Tibial artery (tissue), 4 donors: Measurements from ENCODE around the gene UBAC2.

Experiments used
- DNase-seq, 2 donors: peaks; one replicate each; pipeline ENCODE4 v3.0.0-alpha.2; 2019
- H3K27ac ChIP-seq, 2 donors: fragments of 200-600 bp; sonication (generic) in 1 of 2; 1 replicate in 1 of 2; 2 replicates in 1 of 2; pipeline ENCODE4 v1.5.1; 2018 to 2019; ENCODE audit warnings: mild to moderate bottlenecking in 1 of 2
- H3K27me3 ChIP-seq, 2 donors: fragments of 200-600 bp; sonication (generic) in 1 of 2; one replicate each; pipeline versions ENCODE4 v1.5.1 to v1.6.0; 2016 to 2019
- H3K36me3 ChIP-seq, 3 donors: fragments of 200-600 bp; sonication (generic) in 2 of 3; one replicate each; pipeline ENCODE4 v1.5.1; 2016 to 2019; ENCODE audit warnings: mild to moderate bottlenecking in 2 of 3
- H3K4me1 ChIP-seq, 4 donors: fragments of 200-600 bp; sonication (generic) in 2 of 4; 1 replicate in 3 of 4; 2 replicates in 1 of 4; pipeline ENCODE4 v1.5.1; 2016 to 2019
- H3K4me3 ChIP-seq, 2 donors: fragments of 200-600 bp; sonication (generic) in 1 of 2; 1 replicate in 1 of 2; 2 replicates in 1 of 2; pipeline ENCODE4 v1.5.1; 2018 to 2019; ENCODE audit warnings: mild to moderate bottlenecking in 2 of 2
- H3K9me3 ChIP-seq, 3 donors: fragments of 200-600 bp; sonication (generic) in 1 of 3; one replicate each; pipeline ENCODE4 v1.5.1; 2016 to 2019
- intact Hi-C: fragments of 100-400 bp; cut with DNase I; formaldehyde crosslinking; loops from one replicate; pipeline ENCODE4 v1.15.0; 2023; ENCODE audit warnings: low total_unique reads
- TF ChIP-seq, protein P1 (sequence below), 2 experiments: fragments of 200-600 bp in 1 of 2; fragments of 450-650 bp in 1 of 2; IDR thresholded peaks; one replicate each; pipeline ENCODE4 v1.5.1; 2017 to 2019; ENCODE audit warnings: antibody characterized with exemption in 2 of 2, mild to moderate bottlenecking in 1 of 2, moderate library complexity in 1 of 2

The UBAC2 gene

DNA sequence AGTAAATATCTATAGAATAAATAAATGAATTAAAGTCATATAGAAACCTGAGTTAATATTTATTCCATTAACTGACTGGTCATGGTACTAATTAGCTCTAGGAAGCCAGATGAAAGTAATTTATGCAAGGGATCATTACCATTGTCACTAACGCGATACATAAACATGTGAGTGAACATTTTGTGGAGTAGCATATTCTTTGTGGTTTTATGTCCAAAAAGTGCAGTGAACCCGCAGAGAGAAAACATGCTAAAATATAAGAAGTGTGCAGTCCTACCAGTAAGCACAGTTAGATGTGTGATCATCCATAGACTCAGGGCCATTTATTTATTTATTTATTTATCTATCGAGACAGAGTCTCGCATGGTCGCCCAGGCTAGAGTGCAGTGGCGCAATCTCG lies 104.9 kb downstream of the UBAC2 start:
- Histone ChIP-seq H3K9me3 (no peaks in the 10 kb centered on the region), H3K4me1 (peaks cover 0 to 39% (median 13%) of the 10 kb centered on the region in 4 donors), H3K4me3 (peak overlapping the region; percentile 19 to 29), H3K27ac (peak overlapping the region in 1 of 2 donors; percentile 76), H3K36me3 (no peaks in the 10 kb centered on the region), H3K27me3 (no peaks in the 10 kb centered on the region)
- intact Hi-C loops: loop anchor here (10.0 kb wide), 1 partner anchor 199 kb away; the partner anchor contains the start of gene TM9SF2
- no peak for DNase-seq
- TF ChIP-seq, protein P1, sequence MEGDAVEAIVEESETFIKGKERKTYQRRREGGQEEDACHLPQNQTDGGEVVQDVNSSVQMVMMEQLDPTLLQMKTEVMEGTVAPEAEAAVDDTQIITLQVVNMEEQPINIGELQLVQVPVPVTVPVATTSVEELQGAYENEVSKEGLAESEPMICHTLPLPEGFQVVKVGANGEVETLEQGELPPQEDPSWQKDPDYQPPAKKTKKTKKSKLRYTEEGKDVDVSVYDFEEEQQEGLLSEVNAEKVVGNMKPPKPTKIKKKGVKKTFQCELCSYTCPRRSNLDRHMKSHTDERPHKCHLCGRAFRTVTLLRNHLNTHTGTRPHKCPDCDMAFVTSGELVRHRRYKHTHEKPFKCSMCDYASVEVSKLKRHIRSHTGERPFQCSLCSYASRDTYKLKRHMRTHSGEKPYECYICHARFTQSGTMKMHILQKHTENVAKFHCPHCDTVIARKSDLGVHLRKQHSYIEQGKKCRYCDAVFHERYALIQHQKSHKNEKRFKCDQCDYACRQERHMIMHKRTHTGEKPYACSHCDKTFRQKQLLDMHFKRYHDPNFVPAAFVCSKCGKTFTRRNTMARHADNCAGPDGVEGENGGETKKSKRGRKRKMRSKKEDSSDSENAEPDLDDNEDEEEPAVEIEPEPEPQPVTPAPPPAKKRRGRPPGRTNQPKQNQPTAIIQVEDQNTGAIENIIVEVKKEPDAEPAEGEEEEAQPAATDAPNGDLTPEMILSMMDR (IDR thresholded peaks at IDR 0.05): no peak

GRCh38 chr13:99307247-99307646 lies 106.6 kb downstream of the UBAC2 start, which contains the start of gene GPR183:
Gene GPR183, minus strand, starts transcription at chr13:99307399. Its CDS starts 11,254 bp downstream, at chr13:99296145.
- Histone ChIP-seq H3K4me3 (peak within 1 kb of the TSS; percentile 19 to 29), H3K9me3 (no peaks in the 10 kb centered on the region), H3K27ac (peak within 1 kb of the TSS; percentile 76 to 78), H3K4me1 (peaks cover 0 to 53% (median 14%) of the 10 kb centered on the region in 4 donors), H3K36me3 (no peaks in the 10 kb centered on the region), H3K27me3 (no peaks in the 10 kb centered on the region)
- intact Hi-C loops: loop anchor here (10.0 kb wide), 1 partner anchor 198 kb away; the partner anchor contains the start of gene TM9SF2
- no peak for DNase-seq
- TF ChIP-seq, protein P1 (IDR thresholded peaks at IDR 0.05): no peak

DNA sequence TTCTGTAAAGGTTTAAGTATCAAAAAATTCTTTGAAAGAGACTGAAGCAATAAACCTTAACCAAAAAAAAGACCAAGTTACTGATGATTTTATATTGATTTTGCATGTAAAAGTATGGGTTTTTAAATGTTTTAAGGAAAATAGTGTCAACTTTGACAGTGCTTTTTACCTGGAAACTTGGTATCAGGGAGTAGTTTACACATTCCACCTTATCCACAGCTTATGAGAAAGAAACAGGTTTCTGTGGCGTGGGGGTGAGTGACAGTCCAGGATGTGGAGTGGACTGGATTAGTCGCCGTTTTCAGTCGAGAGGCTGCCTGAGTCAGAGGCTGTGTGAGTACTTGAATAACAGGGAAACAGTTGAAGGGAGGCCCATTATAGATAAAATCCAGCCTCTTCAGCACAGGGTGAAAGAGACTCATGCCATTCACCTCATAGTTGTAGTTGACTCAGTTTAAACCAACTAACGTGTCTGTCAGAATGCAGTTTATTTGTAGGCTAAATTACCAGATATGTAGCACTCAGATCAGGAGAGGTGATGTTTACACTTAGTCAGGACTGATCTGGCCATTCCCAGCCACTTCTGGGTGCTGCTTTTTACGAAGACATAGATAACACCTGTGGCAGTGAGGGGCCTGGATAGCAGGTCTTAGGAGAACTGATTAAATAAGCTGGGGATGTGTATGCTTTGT lies 107.1 kb downstream of the UBAC2 start:
- Histone ChIP-seq H3K9me3 (no peaks in the 10 kb centered on the region), H3K27me3 (no peaks in the 10 kb centered on the region), H3K27ac (peak overlapping the region; percentile 76 to 78), H3K4me3 (peak overlapping the region; percentile 19 to 29), H3K4me1 (peaks cover 0 to 53% (median 14%) of the 10 kb centered on the region in 4 donors), H3K36me3 (no peaks in the 10 kb centered on the region)
- peak; percentile 40 to 76 for DNase-seq
- intact Hi-C loops: loop anchor here (10.0 kb wide), 1 partner anchor 197 kb away; the partner anchor contains the start of gene TM9SF2
- TF ChIP-seq, protein P1 (IDR thresholded peaks at IDR 0.05): no peak

- Histone ChIP-seq H3K36me3 (no peaks in the 10 kb centered on the region), H3K27ac (peak overlapping the region; percentile 76 to 78), H3K9me3 (no peaks in the 10 kb centered on the region), H3K4me1 (peaks cover 0 to 53% (median 14%) of the 10 kb centered on the region in 4 donors), H3K4me3 (no peak overlapping the region), H3K27me3 (no peaks in the 10 kb centered on the region)
- TF ChIP-seq, protein P1 (IDR thresholded peaks at IDR 0.05): no peak
- intact Hi-C loops: loop anchor here (10.0 kb wide), 1 partner anchor 196 kb away; the partner anchor contains the start of gene TM9SF2
- no peak for DNase-seq
These were observed 107.9 kb downstream of the UBAC2 start for GRCh38 chr13:99308471-99309087.

- Histone ChIP-seq H3K27me3 (no peaks in the 10 kb centered on the region), H3K36me3 (no peaks in the 10 kb centered on the region), H3K27ac (peak overlapping the region; percentile 31 to 76), H3K9me3 (no peaks in the 10 kb centered on the region), H3K4me3 (no peak overlapping the region), H3K4me1 (peaks cover 0 to 53% (median 14%) of the 10 kb centered on the region in 4 donors)
- intact Hi-C loops: no loop called here
- DNase-seq: no peak
- TF ChIP-seq, protein P1 (IDR thresholded peaks at IDR 0.05): no peak
These were observed 109.9 kb downstream of the UBAC2 start for GRCh38 chr13:99310382-99311031.
